ENCODE results near the gene LSAMP. TPM values are rescaled to one million over a fixed set of nuclear protein-coding genes. Genes with fewer than 3 reads are reported as not detected.
"Not testable (repeated sequence)": the region's sequence is repeated elsewhere in the genome, so short reads cannot be mapped to it uniquely, and the experiment has no call there.

Gene LSAMP
- total and polyA plus RNA-seq, 7 donors, result 0.23 to 47.1 (median 22.9) TPM

- H3K27me3 ChIP-seq, result no peaks in the 10 kb centered on the region
- DNase-seq, result no peak
- peaks cover 0 to 2% (median 0%) of the 10 kb centered on the region in 4 donors for H3K9me3 ChIP-seq
- intact Hi-C loops (cut with DNase I), result no loop called here
- 74 to 80% methylated on average over 1 of the region's 1 CpG for WGBS, 2 donors
- no peak overlapping the region for H3K4me3 ChIP-seq
- H3K27ac ChIP-seq, result no peak overlapping the region
- no peaks in the 10 kb centered on the region for H3K36me3 ChIP-seq
- no peak for TF ChIP-seq EP300 (IDR thresholded peaks at IDR 0.05)
- TF ChIP-seq POLR2A (IDR thresholded peaks at IDR 0.05), result no peak
- no peak for TF ChIP-seq CTCF (IDR thresholded peaks at IDR 0.05)
- TF ChIP-seq POLR2AphosphoS5 (IDR thresholded peaks at IDR 0.05), result no peak
- H3K4me1 ChIP-seq, result no peaks in the 10 kb centered on the region
Observed at GRCh38 chr3:115758076-115758763, 687.1 kb downstream of the LSAMP start.

DNA sequence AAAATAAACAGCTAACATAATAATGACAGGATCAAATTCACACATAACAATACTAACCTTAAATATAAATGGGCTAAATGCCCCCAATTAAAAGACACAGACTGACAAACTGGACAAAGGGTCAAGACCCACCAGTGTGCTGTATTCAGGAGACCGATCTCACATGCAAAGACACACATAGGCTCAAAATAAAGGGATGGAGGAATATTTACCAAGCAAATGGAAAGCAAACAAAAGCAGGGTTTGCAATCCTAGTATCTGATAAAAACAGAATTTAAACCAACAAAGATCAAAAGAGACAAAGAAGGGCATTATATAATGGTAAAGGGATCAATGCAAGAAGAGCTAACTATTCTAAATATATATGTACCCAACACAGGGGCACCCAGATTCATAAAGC lies 692.3 kb downstream of the LSAMP start:
- H3K9me3 ChIP-seq; intact Hi-C loops (cut with DNase I); H3K36me3 ChIP-seq; H3K27ac ChIP-seq; DNase-seq; H3K4me1 ChIP-seq; H3K4me3 ChIP-seq; H3K27me3 ChIP-seq: not testable (repeated sequence)
- 68 to 87% methylated on average over 1 of the region's 1 CpG for WGBS, 2 donors

Small RNA genes within 50 kb of the gene (small RNA-seq; reads per million reads assigned to genes)
- gene RN7SL815P, result 0 reads per million in 3 donors

Measured in sigmoid colon (tissue), 7 donors.